Lower lobe of right lung (tissue), 2 donors: ENCODE results near the gene YBX1. TPM values are rescaled to one million over a fixed set of nuclear protein-coding genes. Genes with fewer than 3 reads are reported as not detected.
"Not testable (repeated sequence)": the region's sequence is repeated elsewhere in the genome, so short reads cannot be mapped to it uniquely, and the experiment has no call there.

ENCODE experiments used
- ATAC-seq, 2 donors: fragments of 200-7000 bp; cut with Tn5 transposase; one replicate each; pipeline ENCODE4 v1.9.1; 2020 to 2022; ENCODE audit warnings: mild to moderate bottlenecking in 2 of 2, moderate library complexity in 2 of 2
- DNase-seq: peaks from one replicate; pipeline ENCODE4 v3.0.0-alpha.2; 2020
- H3K27ac ChIP-seq: fragments of 200-600 bp; one replicate; pipeline ENCODE4 v1.8.0; 2022
- H3K27me3 ChIP-seq: fragments of 200-600 bp; one replicate; pipeline ENCODE4 v1.8.0; 2022; ENCODE audit warnings: low read depth
- H3K36me3 ChIP-seq: fragments of 200-600 bp; one replicate; pipeline ENCODE4 v1.8.0; 2022; ENCODE audit warnings: mild to moderate bottlenecking
- H3K4me1 ChIP-seq: fragments of 200-600 bp; one replicate; pipeline ENCODE4 v1.8.0; 2022
- H3K4me3 ChIP-seq: fragments of 200-600 bp; one replicate; pipeline ENCODE4 v1.8.0; 2022; ENCODE audit warnings: mild to moderate bottlenecking
- H3K9me3 ChIP-seq: fragments of 200-600 bp; one replicate; pipeline ENCODE4 v1.8.0; 2022
- CTCF ChIP-seq: fragments of 200-600 bp; IDR thresholded peaks from one replicate; pipeline ENCODE4 v1.8.0; 2022; ENCODE audit warnings: antibody characterized with exemption, mild to moderate bottlenecking
- intact Hi-C: fragments of 100-400 bp; cut with DNase I; formaldehyde crosslinking; loops from one replicate; pipeline ENCODE4 v1.11.0; 2022
- total RNA-seq: library from RNA; stranded (reverse); fragmentation: NEBNext Ultra II Directional; extraction: Animal tissue kit (Norgen Biotek cat#: 25700); gene quantifications from one replicate; pipeline ENCODE4 v1.2.1, GENCODE V29; 2021
- donor health status: DM: no; HTN: yes; CAD: no; lungs with severe emphysema.

Gene YBX1
- total RNA-seq, 1 donor from 2014 or later = 552 TPM

DNA sequence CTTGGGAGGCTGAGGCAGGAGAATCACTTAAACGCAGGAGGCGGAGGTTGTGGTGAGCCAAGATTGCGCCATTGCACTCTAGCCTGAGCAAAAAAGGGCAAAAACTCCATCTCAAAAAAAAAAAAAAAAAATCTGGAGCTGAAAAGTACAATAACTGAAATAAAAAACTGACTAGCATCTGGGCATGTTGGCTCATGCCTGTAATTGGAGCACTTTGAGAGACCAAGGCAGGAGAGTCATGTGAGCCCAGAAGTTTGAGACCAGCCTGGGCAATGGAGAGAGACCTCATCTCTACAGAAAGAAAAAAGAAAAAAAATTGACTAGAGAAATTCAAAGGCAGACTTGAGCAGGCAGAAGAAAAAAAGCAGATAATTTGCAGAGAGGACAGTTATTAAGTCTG, 39.7 kb downstream of the YBX1 start:
- no peak for TF ChIP-seq CTCF
- no peak for DNase-seq
- H3K9me3 ChIP-seq = no peaks in the 10 kb centered on the region
- H3K4me1 ChIP-seq = no peaks in the 10 kb centered on the region
- H3K4me3 ChIP-seq = no peak overlapping the region
- intact Hi-C loops = no loop called here
- no peaks in the 10 kb centered on the region for H3K36me3 ChIP-seq
- ATAC-seq = no peak
- no peaks in the 10 kb centered on the region for H3K27me3 ChIP-seq
- H3K27ac ChIP-seq = no peak overlapping the region

DNA sequence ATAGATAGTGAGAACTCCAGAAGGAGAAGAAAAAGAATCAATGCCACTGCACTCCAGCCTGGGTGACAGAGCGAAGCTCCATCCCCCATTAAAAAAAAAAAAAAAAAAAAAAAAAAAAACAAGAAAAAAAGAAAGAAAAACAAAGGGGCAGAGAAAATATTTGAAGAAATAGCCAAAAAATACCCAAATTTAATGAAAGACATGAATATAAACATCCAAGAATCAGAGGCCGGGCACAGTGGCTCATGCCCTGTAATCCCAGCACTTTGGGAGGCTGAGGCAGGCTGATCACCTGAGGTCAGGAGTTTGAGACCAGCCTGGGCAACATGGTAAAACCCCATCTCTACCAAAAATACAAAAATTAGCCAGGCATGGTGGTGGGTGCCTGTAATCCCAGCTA, 40.2 kb downstream of the YBX1 start:
- H3K27me3 ChIP-seq, ATAC-seq, H3K4me3 ChIP-seq, intact Hi-C loops, H3K27ac ChIP-seq, H3K36me3 ChIP-seq, H3K9me3 ChIP-seq, DNase-seq, H3K4me1 ChIP-seq: not testable (repeated sequence)

DNA sequence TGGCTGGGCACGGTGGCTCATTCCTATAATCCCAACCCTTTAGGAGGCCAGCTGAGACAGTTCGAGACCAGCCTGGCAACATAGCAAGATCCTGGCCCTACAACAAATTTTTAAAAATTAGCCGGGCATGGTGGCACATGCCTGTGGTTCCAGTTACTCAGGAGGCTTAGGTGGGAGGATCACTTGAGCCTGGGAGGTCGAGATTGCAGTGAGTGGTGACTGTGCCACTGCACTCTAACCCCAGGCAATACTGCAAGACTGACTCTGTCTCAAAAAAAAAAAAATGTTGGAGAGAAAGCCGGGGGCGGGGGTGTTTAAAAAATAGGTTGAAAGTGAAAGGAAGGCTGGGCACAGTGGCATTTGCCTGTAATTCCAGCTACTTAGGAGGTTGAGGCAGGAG, 41.3 kb downstream of the YBX1 start:
- Histone ChIP-seq H3K27ac (no peak overlapping the region), H3K4me3 (no peak overlapping the region), H3K36me3 (no peaks in the 10 kb centered on the region), H3K27me3 (no peaks in the 10 kb centered on the region), H3K9me3 (no peaks in the 10 kb centered on the region), H3K4me1 (no peaks in the 10 kb centered on the region)
- no peak for TF ChIP-seq CTCF
- DNase-seq = no peak
- intact Hi-C loops = no loop called here
- ATAC-seq = no peak

GRCh38 chr1:42725820-42726219, 43.6 kb downstream of the YBX1 start:
- DNase-seq, H3K27ac ChIP-seq, H3K27me3 ChIP-seq, intact Hi-C loops, H3K9me3 ChIP-seq, H3K4me3 ChIP-seq, H3K4me1 ChIP-seq, ATAC-seq, H3K36me3 ChIP-seq: not testable (repeated sequence)

DNA sequence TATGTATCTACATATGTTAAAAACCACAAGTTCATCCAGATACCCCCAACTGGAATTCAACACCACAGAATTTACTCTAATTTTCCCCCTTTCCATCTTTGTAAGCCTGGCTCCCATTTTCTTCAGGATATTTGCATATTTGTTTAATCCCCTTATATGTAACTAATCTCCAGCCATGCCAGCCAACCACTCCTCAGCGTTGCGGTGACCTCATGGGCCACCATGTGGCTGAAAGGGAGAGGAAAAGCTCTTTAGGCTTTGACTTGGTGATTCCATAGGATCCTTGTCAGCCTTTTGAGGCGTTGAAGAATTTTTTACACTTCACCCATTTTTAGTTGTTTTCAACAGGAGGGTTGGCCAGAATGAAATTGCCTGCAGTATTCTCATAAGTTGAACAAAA, 47.8 kb downstream of the YBX1 start:
- H3K4me3 ChIP-seq = no peak overlapping the region
- ATAC-seq (no peak), DNase-seq (no peak)
- intact Hi-C loops = no loop called here
- no peak for TF ChIP-seq CTCF
- H3K4me1 ChIP-seq = no peaks in the 10 kb centered on the region
- H3K27me3 ChIP-seq = no peaks in the 10 kb centered on the region
- no peak overlapping the region for H3K27ac ChIP-seq
- no peaks in the 10 kb centered on the region for H3K9me3 ChIP-seq
- H3K36me3 ChIP-seq = no peaks in the 10 kb centered on the region

DNA sequence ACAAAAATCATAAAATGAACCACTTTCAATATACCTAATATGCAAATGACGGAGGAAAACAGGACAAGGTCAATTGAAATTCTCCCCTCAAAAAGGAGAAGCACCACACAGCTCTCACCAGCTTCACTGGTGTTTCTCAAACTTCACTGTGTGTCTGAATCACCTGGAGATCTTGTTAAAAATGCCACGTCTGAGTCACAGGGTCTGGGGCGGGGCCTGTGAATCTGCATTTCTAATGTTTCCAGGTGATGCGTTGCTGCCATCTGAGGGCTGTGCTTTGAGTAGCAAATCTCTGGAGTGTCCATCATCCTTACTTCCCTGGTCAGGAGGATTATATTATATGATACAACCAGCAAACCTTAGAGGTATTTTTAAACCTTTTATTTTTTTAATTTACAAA, 48.8 kb downstream of the YBX1 start:
- DNase-seq (no peak), ATAC-seq (no peak)
- Histone ChIP-seq H3K9me3 (no peaks in the 10 kb centered on the region), H3K27ac (no peak overlapping the region), H3K4me1 (no peaks in the 10 kb centered on the region), H3K4me3 (no peak overlapping the region), H3K27me3 (no peaks in the 10 kb centered on the region), H3K36me3 (no peaks in the 10 kb centered on the region)
- TF ChIP-seq CTCF = no peak
- intact Hi-C loops = no loop called here

DNA sequence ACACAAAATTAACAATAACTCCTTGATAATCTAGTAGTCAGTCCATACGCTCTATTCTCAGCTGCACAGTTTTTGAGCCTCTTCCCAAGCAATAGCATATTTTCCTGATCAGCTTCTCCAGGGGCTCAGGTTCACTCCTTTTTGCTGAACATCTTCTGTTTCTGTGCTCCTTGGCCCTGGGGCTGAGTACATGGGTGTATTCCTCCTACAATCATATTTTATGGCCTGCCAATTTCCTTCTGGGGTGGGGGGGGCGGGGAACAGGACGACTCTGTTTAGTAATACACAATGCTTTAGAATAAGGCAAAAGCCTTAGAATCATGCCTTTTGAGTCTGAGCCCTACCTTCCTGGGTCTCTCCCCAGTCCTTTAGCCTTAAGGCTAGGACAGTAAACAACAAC, 49.4 kb downstream of the YBX1 start:
- no peak for TF ChIP-seq CTCF
- Histone ChIP-seq H3K4me1 (no peaks in the 10 kb centered on the region), H3K36me3 (no peaks in the 10 kb centered on the region), H3K9me3 (no peaks in the 10 kb centered on the region), H3K27me3 (no peaks in the 10 kb centered on the region), H3K27ac (no peak overlapping the region), H3K4me3 (no peak overlapping the region)
- ATAC-seq = no peak
- intact Hi-C loops = no loop called here
- no peak for DNase-seq
